GM21367 (cell line): ENCODE measurements around the gene TNNT3.
"Not testable (repeated sequence)": the region's sequence is repeated elsewhere in the genome, so short reads cannot be mapped to it uniquely, and the experiment has no call there.

Experiments used
- ATAC-seq: cut with Tn5 transposase; IDR thresholded peaks from one replicate; pipeline ENCODE4 v1.9.1; 2021; ENCODE audit not compliant: unreplicated experiment

The TNNT3 gene

GRCh38 chr11:1880746-1881441 lies 38.6 kb upstream of the TNNT3 start:
- ATAC-seq, result no peak

GRCh38 chr11:1881442-1882264 lies 37.9 kb upstream of the TNNT3 start:
- ATAC-seq, result no peak

GRCh38 chr11:1882265-1883238 lies 37.0 kb upstream of the TNNT3 start:
- no peak for ATAC-seq

GRCh38 chr11:1883346-1884302 lies 35.9 kb upstream of the TNNT3 start:
- no peak for ATAC-seq

- ATAC-seq, result no peak
These were observed 35.2 kb upstream of the TNNT3 start for GRCh38 chr11:1884303-1884700.

GRCh38 chr11:1886551-1886950 lies 33.0 kb upstream of the TNNT3 start:
- not testable (repeated sequence) for ATAC-seq

GRCh38 chr11:1887451-1888346 lies 31.8 kb upstream of the TNNT3 start:
- ATAC-seq, result no peak

- no peak for ATAC-seq
These were observed 31.2 kb upstream of the TNNT3 start for GRCh38 chr11:1888347-1888753.

- ATAC-seq, result no peak
These were observed 30.7 kb upstream of the TNNT3 start for GRCh38 chr11:1888811-1889210.

GRCh38 chr11:1889224-1889930 lies 30.1 kb upstream of the TNNT3 start:
- no peak for ATAC-seq

GRCh38 chr11:1889941-1890855 lies 29.3 kb upstream of the TNNT3 start:
- ATAC-seq, result no peak

GRCh38 chr11:1890856-1891830 lies 28.4 kb upstream of the TNNT3 start:
- no peak for ATAC-seq

- no peak for ATAC-seq
These were observed 27.7 kb upstream of the TNNT3 start, which contains the start of gene PRR33 for GRCh38 chr11:1891831-1892115. Gene PRR33, minus strand, starts transcription at chr11:1891895. Its CDS starts 1,311 bp downstream, at chr11:1890584.

- no peak for ATAC-seq
These were observed 27.4 kb upstream of the TNNT3 start for GRCh38 chr11:1892116-1892515.

GRCh38 chr11:1892558-1892957 lies 26.9 kb upstream of the TNNT3 start:
- no peak for ATAC-seq

- no peak for ATAC-seq
These were observed 25.7 kb upstream of the TNNT3 start for GRCh38 chr11:1893581-1894359.
